Esophagus squamous epithelium (tissue), 5 donors: ENCODE results near the gene DLG4. TPM values are rescaled to one million over a fixed set of nuclear protein-coding genes. Genes with fewer than 3 reads are reported as not detected.
A peak's percentile ranks its signal among the peaks of the same experiment; 100 is the strongest.

Experiments
- DNase-seq: peaks from one replicate; lab custom pipeline; 2025; lab: John Stamatoyannopoulos, UW
- H3K27ac ChIP-seq, 4 donors: fragments of 200-600 bp; sonication (generic); one replicate each; pipeline ENCODE4 v1.5.1; 2016 to 2019; ENCODE audit warnings: mild to moderate bottlenecking in 1 of 4
- H3K27me3 ChIP-seq, 4 donors: fragments of 200-600 bp; sonication (generic); 1 replicate in 3 of 4; 2 replicates in 1 of 4; pipeline versions ENCODE4 v1.5.1 to v1.6.0; 2017 to 2021; ENCODE audit warnings: antibody characterized with exemption in 1 of 4
- H3K36me3 ChIP-seq, 3 donors: fragments of 200-600 bp; sonication (generic); one replicate each; pipeline ENCODE4 v1.5.1; 2016 to 2019
- H3K4me1 ChIP-seq, 3 donors: fragments of 200-600 bp; sonication (generic); one replicate each; pipeline ENCODE4 v1.5.1; 2017 to 2019
- H3K4me3 ChIP-seq, 4 donors: fragments of 200-600 bp; sonication (generic); 1 replicate in 3 of 4; 2 replicates in 1 of 4; pipeline ENCODE4 v1.5.1; 2016 to 2019; ENCODE audit warnings: mild to moderate bottlenecking in 2 of 4, moderate library complexity in 1 of 4
- H3K9me3 ChIP-seq, 3 donors: fragments of 200-600 bp; sonication (generic); one replicate each; pipeline ENCODE4 v1.5.1; 2016 to 2019
- CTCF ChIP-seq, 6 experiments: fragments of 450-650 bp in 4 of 6; fragments of 200-600 bp in 2 of 6; sonication (generic) in 2 of 6; IDR thresholded peaks; one replicate each; pipeline ENCODE4 v1.5.1; 2016 to 2019; ENCODE audit warnings: antibody characterized with exemption in 6 of 6, mild to moderate bottlenecking in 4 of 6, moderate library complexity in 4 of 6
- POLR2A ChIP-seq, 4 donors: fragments of 450-650 bp; IDR thresholded peaks; one replicate each; pipeline ENCODE4 v1.6.1; 2017; ENCODE audit warnings: antibody characterized with exemption in 4 of 4, mild to moderate bottlenecking in 4 of 4, moderate library complexity in 3 of 4
- WGBS, 2 donors: methylation state at CpG; one replicate each; pipeline ENCODE4 v1.1.5; 2018; 5-methylcytosine and 5-hydroxymethylcytosine counted together
- intact Hi-C: fragments of 100-400 bp; cut with DNase I; formaldehyde crosslinking; loops from one replicate; pipeline ENCODE4 v1.15.0; 2022
- total RNA-seq, 4 donors: library from RNA; depleted of rRNA; stranded (reverse); fragments of >200 nt; gene quantifications; one replicate each; pipeline ENCODE4 v1.1.0, GENCODE V29; 2016
- donor health status: DM: yes; HTN: yes; CAD: no.

DLG4 gene
- total RNA-seq, 4 donors from 2014 or later = 2.6 to 13.9 (median 6.0) TPM

- Histone ChIP-seq H3K36me3 (peaks cover 17 to 44% (median 19%) of the 10 kb centered on the region in 3 donors), H3K4me3 (peak within 1 kb of the TSS; percentile 97 to 99 (median 99)), H3K27ac (peak within 1 kb of the TSS; percentile 97 to 100 (median 98)), H3K9me3 (no peaks in the 10 kb centered on the region), H3K4me1 (peaks cover 40 to 66% (median 50%) of the 10 kb centered on the region in 3 donors), H3K27me3 (no peaks in the 10 kb centered on the region)
- DNase-seq = peak; percentile 96
- intact Hi-C loops = no loop called here
- WGBS, 2 donors = 0% methylated on average over 24 to 30 of the region's 72 CpGs
- TF ChIP-seq CTCF (IDR thresholded peaks at IDR 0.05) (peak; percentile 9 to 59 (median 46)), POLR2A (IDR thresholded peaks at IDR 0.05) (peak in 3 of 4 donors; percentile 59 to 87 (median 60))
Observed at GRCh38 chr17:7239091-7240027, 19.7 kb upstream of the DLG4 start, which contains the start of gene PHF23. PHF23 (minus strand) TSS chr17:7239457; CDS start chr17:7239279, 178 bp downstream.

- peaks cover 40 to 65% (median 47%) of the 10 kb centered on the region in 3 donors for H3K4me1 ChIP-seq
- H3K4me3 ChIP-seq = peak overlapping the region; percentile 97 to 99 (median 99)
- WGBS, 2 donors = 1 to 2% methylated on average over 20 to 31 of the region's 39 CpGs
- H3K27ac ChIP-seq = peak overlapping the region; percentile 97 to 98 (median 98)
- H3K9me3 ChIP-seq = no peaks in the 10 kb centered on the region
- H3K27me3 ChIP-seq = no peaks in the 10 kb centered on the region
- H3K36me3 ChIP-seq = peaks cover 12 to 37% (median 14%) of the 10 kb centered on the region in 3 donors
- DNase-seq = no peak
- intact Hi-C loops = no loop called here
- TF ChIP-seq CTCF (IDR thresholded peaks at IDR 0.05) (no peak), POLR2A (IDR thresholded peaks at IDR 0.05) (no peak)
Observed at GRCh38 chr17:7238420-7239090, 18.9 kb upstream of the DLG4 start.

GRCh38 chr17:7237761-7238419 is 18.3 kb upstream of the DLG4 start:
- 0 to 1% methylated on average over 5 to 10 of the region's 73 CpGs for WGBS, 2 donors
- Histone ChIP-seq H3K4me1 (peaks cover 44 to 66% (median 46%) of the 10 kb centered on the region in 3 donors), H3K4me3 (peak overlapping the region; percentile 97 to 99 (median 99)), H3K9me3 (no peaks in the 10 kb centered on the region), H3K27ac (peak overlapping the region; percentile 97 to 98 (median 98)), H3K27me3 (no peaks in the 10 kb centered on the region), H3K36me3 (peaks cover 12 to 37% (median 14%) of the 10 kb centered on the region in 3 donors)
- intact Hi-C loops = no loop called here
- TF ChIP-seq CTCF (IDR thresholded peaks at IDR 0.05) (no peak), POLR2A (IDR thresholded peaks at IDR 0.05) (peak in 1 of 4 donors; percentile 42)
- DNase-seq = no peak

- no peak for TF ChIP-seq POLR2A (IDR thresholded peaks at IDR 0.05)
- TF ChIP-seq CTCF (IDR thresholded peaks at IDR 0.05) = no peak
- H3K27me3 ChIP-seq = no peaks in the 10 kb centered on the region
- peak overlapping the region; percentile 97 to 98 (median 98) for H3K27ac ChIP-seq
- intact Hi-C loops = no loop called here
- peak overlapping the region; percentile 97 to 99 (median 99) for H3K4me3 ChIP-seq
- WGBS, 2 donors = 19 to 60% methylated on average over 2 to 5 of the region's 6 CpGs
- no peak for DNase-seq
- H3K36me3 ChIP-seq = peaks cover 12 to 37% (median 14%) of the 10 kb centered on the region in 3 donors
- peaks cover 48 to 71% (median 52%) of the 10 kb centered on the region in 3 donors for H3K4me1 ChIP-seq
- H3K9me3 ChIP-seq = no peaks in the 10 kb centered on the region
Observed at GRCh38 chr17:7237266-7237760, 17.7 kb upstream of the DLG4 start.
